GM10248 (cell line): ENCODE data around the gene TXNRD1.

Experiments used
- CTCF ChIA-PET: fragments of 300-600 bp; sonication (Branson Sonifier 250); formaldehyde crosslinking; extraction: SDS; loops from one replicate; lab custom pipeline; 2021; ENCODE audit warnings: antibody characterized with exemption; lab: Yijun Ruan, JAX
- POLR2A ChIA-PET: fragments of 350-650 bp; sonication (Branson Sonifier 250); formaldehyde crosslinking; extraction: SDS; loops from one replicate; lab custom pipeline; 2020; ENCODE audit warnings: antibody characterized with exemption; lab: Yijun Ruan, JAX
- DNase-seq: peaks from one replicate; pipeline ENCODE4 v3.0.0; 2012; ENCODE audit errors: extremely low spot score
- TF ChIP-seq, protein P1 (sequence below): IDR thresholded peaks from 2 replicates; pipeline ENCODE4 v1.5.1; 2012; ENCODE audit warnings: mild to moderate bottlenecking, low read depth; ENCODE audit errors: extremely low read depth, missing control alignments, control extremely low read depth

Gene TXNRD1

DNA sequence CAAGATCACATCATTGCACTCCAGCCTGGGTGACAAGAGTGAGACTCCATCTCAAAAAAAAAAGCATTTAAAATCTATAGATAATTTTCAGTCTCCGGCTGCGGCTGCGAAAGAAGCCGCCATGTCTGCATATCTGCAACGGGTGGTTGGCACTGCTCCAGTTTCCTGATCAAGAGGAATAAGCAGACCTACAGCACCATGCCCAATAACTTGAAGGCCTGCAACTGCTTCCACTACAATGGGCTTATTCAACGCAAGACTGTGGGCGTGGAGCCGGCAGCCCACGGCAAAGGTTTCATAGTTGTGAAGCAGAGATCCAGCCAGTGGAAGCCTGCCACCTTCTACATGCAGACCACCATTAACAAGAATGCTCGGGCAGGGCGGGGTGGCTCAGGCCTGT, 57.4 kb downstream of the TXNRD1 start:
- CTCF ChIA-PET = interaction anchor here (5.7 kb wide), 1 partner anchor 15 kb away, joined by 30 read pairs; no protein-coding TSS in a partner anchor
- no peak for DNase-seq
- POLR2A ChIA-PET = no interaction called here
- TF ChIP-seq, protein P1, sequence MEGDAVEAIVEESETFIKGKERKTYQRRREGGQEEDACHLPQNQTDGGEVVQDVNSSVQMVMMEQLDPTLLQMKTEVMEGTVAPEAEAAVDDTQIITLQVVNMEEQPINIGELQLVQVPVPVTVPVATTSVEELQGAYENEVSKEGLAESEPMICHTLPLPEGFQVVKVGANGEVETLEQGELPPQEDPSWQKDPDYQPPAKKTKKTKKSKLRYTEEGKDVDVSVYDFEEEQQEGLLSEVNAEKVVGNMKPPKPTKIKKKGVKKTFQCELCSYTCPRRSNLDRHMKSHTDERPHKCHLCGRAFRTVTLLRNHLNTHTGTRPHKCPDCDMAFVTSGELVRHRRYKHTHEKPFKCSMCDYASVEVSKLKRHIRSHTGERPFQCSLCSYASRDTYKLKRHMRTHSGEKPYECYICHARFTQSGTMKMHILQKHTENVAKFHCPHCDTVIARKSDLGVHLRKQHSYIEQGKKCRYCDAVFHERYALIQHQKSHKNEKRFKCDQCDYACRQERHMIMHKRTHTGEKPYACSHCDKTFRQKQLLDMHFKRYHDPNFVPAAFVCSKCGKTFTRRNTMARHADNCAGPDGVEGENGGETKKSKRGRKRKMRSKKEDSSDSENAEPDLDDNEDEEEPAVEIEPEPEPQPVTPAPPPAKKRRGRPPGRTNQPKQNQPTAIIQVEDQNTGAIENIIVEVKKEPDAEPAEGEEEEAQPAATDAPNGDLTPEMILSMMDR = no peak

DNA sequence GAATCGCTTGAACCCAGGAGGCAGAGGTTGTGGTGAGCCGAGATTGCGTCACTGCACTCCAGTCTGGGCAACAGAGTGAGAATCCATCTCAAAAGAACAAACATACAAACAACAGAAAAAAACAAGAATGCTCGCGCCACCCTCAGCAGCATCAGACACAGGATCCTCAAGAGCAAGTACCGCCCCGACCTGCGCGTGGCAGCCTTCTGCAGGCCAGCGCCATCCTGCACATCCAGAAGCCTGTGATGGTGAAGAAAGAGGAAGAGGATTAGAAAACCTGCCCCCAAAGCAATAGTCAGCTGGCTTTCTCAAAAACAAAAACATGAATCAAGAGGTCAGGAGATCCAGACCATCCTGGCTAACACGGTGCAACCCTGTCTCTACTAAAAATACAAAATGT, 57.9 kb downstream of the TXNRD1 start:
- POLR2A ChIA-PET = no interaction called here
- DNase-seq = no peak
- TF ChIP-seq, protein P1 = no peak
- CTCF ChIA-PET = interaction anchor here (1.3 to 5.7 kb wide), 2 partner anchors 14 to 52 kb away, joined by 3 to 30 read pairs; no protein-coding TSS in a partner anchor

DNA sequence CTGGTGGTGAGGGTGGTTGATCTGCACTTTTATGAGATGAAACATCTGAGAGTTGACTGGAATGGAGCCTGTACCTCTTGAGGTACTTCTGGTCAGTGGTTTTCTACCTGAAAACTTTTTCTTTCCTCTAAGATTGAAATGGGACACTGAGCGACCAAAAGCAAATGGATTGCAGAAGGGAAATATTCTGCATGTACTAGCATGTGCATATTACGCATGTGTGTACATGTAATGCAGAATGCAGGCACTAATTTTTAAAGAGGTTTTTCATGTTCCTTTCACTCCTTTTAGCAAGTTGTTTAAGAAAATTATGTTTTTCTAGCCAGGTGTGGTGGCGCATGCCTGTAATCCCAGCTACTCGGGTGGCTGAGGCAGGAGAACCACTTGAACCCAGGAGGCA, 59.2 kb downstream of the TXNRD1 start:
- DNase-seq = no peak
- ChIA-PET POLR2A (interaction anchor here (2.5 kb wide), 1 partner anchor 12 kb away, joined by 19 read pairs; no protein-coding TSS in a partner anchor), CTCF (interaction anchor here (1.0 to 5.7 kb wide), 5 partner anchors 10 to 53 kb away, joined by 3 to 30 read pairs (median 3); no protein-coding TSS in a partner anchor)
- TF ChIP-seq, protein P1 = no peak

DNA sequence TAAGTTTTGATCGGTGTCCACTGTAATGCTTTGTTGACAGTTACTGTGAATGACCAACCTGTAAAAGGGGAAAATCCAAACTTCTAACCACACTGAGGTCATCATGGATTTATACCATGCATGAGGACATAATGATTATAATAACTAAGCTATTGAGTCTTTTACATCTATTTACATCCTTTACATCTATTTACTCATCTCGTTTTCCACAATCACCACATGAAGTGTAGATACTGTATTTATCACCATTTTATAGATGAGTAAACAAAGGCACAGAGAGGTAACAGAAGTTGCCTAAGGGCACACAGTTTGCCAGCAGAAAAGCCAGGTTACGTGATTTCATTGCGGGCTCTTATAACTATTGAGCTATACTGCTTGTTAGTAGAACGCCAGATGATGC, 60.1 kb downstream of the TXNRD1 start:
- TF ChIP-seq, protein P1 = no peak
- CTCF ChIA-PET = interaction anchor here (1.1 to 5.7 kb wide), 5 partner anchors 9 to 81 kb away, joined by 3 to 30 read pairs (median 4); no protein-coding TSS in a partner anchor
- POLR2A ChIA-PET = interaction anchor here (2.5 kb wide), 1 partner anchor 11 kb away, joined by 19 read pairs; no protein-coding TSS in a partner anchor
- DNase-seq = no peak

DNA sequence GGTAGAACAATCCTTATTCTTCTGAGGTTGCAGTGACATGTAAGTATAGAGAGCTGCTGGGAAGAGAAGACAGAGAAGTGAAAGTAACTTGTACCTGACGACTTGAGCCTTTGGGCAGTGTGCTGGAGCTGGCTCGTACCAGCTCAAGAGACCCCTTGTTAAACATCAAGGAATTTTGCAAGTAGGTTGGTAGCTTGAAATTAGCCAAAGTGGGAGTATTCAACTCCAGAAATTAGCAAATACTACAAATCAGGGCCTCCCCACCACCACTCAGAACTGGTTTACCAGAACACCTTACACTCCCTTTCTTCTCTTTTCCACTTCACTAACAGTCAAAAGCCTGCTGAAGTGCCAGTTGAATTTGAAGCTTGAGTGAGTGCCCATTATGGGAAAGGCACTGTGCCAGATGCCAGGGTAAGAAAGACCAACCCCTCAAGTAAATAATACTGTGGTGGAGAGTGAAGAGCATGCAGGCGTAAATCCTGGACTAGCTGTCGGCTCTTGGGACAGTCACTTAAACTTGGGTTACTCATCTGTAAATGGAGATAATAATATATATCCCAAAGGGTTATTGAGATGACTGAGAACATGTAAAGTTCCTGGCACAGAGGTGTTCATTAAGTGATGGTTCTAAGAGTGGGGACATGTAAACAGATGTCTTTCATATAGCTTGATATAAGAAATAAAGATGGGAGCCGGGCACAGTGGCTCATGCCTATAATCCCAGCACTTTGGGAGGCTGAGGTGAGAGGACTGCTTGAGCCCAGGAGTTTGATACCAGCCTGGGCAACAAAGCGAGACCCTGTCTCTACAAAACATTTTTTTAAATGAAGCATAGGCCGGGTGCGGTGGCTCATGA, 60.9 kb downstream of the TXNRD1 start:
- CTCF ChIA-PET = interaction anchor here (0.8 to 5.7 kb wide), 10 partner anchors 8 to 105 kb away, joined by 3 to 30 read pairs (median 4); no protein-coding TSS in a partner anchor
- TF ChIP-seq, protein P1 = no peak
- POLR2A ChIA-PET = interaction anchor here (2.5 kb wide), 1 partner anchor 11 kb away, joined by 19 read pairs; no protein-coding TSS in a partner anchor
- peak; percentile 50 for DNase-seq

DNA sequence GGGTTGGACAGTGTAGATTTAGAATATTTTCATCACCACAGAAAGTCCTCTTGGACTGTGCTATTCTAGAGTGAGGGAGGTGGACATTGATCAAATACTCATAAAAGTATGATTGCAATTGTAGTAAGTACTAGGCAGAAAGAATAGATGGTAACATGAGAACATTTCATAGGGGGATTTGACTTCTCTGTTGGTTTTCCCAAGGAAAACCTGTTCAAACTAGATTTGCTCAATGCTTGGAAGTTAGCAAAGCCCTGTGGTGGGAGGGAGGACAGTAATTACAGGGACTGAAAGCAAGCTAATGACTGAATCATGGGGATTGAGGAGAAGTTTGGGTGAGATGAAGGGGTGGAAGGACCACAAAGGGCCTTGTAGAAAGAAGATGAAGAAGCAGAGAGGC, 63.6 kb downstream of the TXNRD1 start:
- ChIA-PET POLR2A (no interaction called here), CTCF (no interaction called here)
- TF ChIP-seq, protein P1 = no peak
- no peak for DNase-seq
